LNCAP (cell line): ENCODE data around the gene MFSD6.

Experiments used
- TF ChIP-seq, protein P1 (sequence below): fragments of 450-650 bp; IDR thresholded peaks from 2 replicates; pipeline ENCODE4 v1.5.1; 2017; ENCODE audit warnings: mild to moderate bottlenecking

The MFSD6 gene

DNA sequence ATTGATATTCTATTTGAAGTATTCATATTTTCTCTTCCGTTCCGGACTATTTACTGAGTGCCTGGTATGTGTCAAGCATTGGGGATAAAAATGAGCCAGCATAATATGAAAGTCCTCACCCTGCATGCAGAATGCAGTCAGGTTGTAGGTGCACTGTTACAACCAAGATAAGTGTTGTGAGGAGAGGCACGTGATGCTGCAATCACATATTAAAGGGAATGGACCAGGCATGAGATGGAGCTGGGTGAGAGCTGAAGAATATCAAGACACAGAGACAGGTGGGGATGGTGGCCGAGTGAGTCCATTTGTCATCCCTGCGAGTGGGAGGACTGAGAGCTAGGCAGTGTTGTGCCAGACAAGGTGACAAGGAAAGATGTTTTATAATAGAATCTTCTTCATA is 52.3 kb downstream of the MFSD6 start:
- TF ChIP-seq, protein P1, sequence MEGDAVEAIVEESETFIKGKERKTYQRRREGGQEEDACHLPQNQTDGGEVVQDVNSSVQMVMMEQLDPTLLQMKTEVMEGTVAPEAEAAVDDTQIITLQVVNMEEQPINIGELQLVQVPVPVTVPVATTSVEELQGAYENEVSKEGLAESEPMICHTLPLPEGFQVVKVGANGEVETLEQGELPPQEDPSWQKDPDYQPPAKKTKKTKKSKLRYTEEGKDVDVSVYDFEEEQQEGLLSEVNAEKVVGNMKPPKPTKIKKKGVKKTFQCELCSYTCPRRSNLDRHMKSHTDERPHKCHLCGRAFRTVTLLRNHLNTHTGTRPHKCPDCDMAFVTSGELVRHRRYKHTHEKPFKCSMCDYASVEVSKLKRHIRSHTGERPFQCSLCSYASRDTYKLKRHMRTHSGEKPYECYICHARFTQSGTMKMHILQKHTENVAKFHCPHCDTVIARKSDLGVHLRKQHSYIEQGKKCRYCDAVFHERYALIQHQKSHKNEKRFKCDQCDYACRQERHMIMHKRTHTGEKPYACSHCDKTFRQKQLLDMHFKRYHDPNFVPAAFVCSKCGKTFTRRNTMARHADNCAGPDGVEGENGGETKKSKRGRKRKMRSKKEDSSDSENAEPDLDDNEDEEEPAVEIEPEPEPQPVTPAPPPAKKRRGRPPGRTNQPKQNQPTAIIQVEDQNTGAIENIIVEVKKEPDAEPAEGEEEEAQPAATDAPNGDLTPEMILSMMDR: no peak

DNA sequence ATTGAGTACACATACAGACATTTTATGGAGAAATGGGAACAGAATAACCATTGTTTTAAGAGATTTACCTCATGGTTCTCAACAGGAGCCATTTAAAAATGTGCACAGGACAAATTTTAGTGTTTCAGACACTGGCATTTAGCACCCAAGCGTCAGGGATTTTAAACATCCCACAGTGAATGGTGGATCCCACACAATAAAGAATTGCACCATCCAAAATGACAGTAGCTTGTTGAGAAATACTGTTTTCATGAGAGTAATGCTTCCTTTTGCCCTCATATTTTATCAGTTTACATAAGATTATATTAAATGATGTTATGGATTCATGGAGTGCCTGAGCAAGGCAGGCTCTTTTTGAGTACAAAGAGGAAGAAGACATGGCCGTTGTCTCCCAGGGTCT is 54.0 kb downstream of the MFSD6 start:
- TF ChIP-seq, protein P1: no peak

DNA sequence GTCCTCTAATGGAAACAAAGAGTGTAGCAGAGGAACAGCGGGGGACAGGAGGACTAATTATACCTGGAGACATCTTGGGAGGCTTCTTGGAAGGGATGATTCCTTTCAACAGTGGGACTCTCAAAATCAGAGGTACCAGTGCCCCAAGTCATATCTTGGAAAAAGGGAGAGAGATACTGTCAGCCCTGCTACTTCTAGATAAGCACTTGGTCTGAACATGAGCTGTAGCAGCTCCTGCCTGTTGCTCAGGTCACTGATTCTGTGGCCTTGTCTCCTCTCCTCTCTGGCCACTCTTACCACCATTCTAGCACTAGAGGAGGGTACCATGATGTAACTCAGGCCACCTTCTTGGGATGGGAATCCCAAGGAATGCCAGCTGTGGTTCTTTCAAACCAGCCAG is 54.5 kb downstream of the MFSD6 start:
- TF ChIP-seq, protein P1: no peak

DNA sequence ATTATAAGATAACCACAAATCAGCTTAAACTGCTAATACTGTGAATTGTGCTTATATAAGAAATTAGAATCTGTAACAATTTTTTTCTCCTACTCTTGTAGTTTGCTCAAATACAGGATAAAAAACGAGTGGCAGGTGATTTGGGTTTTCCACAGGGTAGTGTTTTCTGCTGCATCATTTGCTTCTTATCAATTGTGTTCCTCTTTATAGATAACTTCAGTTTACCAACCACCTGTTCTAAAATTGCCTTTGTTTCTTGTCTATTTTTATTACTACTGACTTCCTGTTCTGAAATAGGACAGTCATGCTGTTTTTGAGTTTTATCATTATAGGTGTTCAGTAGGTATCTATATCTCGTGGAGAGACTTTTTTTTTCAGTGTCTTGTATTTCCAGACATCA is 56.9 kb downstream of the MFSD6 start:
- TF ChIP-seq, protein P1: no peak

DNA sequence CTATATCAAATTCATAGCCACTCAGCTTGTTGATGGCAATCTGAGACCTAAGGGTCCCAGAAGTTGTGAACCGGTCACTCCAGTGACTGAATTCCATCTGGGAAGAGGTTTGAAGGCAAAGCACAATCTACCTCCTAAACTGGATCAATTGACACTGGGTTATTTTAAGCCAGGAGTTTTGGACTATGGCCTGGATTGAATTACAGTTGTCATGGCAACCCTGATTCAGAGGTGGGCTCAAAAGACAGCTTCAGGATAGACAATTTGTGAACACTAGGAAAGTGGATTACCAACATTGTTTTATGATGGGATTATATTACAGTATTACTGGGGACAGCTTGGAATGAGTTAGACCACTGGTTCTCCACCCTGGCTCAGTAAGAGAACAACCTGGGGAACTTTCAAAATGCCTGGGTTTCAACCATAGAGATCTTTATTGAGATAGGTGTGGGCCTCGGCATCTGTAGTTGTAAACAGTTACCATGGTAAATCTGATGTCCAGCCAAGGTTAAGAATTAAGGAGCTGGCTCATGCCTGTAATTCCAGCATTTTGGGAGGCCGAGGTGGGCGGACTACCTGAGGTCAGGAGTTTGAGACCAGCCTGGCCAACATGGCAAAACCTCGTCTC is 58.8 kb downstream of the MFSD6 start:
- TF ChIP-seq, protein P1: no peak

DNA sequence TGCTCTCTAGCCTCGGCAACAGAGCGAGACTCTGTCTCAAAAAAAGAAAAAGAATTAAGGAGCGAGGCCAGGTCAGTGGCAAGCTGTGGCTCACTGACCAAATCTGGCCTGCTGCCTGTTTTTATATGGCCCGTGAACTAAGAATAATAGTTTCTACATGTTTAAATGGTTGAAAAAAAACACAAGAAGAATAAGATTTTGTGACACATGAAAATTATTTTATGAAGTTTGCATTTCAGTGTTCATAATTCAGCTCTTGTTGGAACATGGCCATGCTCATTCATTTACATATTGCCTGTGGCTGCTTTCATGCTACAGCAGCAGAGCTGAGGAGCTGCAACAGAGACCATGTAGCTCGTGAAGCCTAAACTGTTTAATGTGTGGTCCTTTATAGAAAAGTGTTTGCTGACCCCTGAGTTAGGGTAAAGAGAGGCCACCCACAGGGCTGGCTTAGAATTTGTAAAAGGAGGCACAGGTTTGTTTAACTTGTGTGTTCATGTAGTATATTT is 59.5 kb downstream of the MFSD6 start:
- TF ChIP-seq, protein P1: no peak

DNA sequence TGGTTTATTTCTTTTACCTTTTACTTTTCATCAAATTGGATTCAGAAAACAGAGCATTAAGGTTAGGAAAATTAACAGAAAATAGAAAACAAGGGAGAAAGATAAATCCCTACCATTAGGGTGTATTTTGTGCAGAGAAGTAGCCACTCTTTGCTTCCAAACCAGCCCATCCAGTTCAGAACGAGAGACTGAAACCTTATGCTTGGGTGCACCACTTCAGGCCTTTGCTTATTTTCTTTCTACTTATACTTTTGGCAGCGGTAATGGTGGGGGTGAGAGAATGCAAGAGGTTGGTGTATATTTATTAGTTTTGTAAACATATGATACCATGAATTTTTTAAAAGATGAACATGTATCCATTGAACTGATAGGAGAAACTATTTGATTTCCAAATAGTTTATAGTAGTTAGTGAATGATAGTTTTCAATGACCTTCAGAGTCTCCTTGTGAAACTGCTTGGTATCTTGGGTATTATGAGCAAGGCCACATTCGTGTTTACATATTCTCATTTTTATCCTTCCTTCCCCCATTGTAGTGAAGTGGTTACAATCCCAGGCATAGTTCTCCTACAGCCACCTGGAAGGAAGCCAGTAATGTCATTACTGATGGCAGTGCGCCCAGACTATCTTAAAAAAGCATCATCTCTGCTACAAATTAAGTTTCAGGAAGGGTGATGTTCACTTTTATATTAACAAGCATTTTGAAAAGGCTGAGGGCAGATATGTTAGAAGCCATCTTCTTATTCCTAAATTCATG is 60.8 kb downstream of the MFSD6 start:
- TF ChIP-seq, protein P1: no peak
